ENCODE data around the gene INPP1.

Gene INPP1

GRCh38 chr2:190362894-190363293 is 19.5 kb downstream of the INPP1 start:
- ATAC-seq: no peak
- no peak for TF ChIP-seq ZNF8 (CRISPR knock-in tag; IDR thresholded peaks at IDR 0.05)
- no peak for TF ChIP-seq ZFP30 (CRISPR knock-in tag; IDR thresholded peaks at IDR 0.05)
- no peak for TF ChIP-seq GLIS3 (CRISPR knock-in tag; IDR thresholded peaks at IDR 0.05)
- no peak for TF ChIP-seq ZFP3 (CRISPR knock-in tag; IDR thresholded peaks at IDR 0.05)
- no peak for TF ChIP-seq BACH2 (CRISPR knock-in tag; IDR thresholded peaks at IDR 0.05; ENCODE audit: borderline replicate concordance)
- TF ChIP-seq CREB5 (CRISPR knock-in tag; IDR thresholded peaks at IDR 0.05; ENCODE audit: low read depth): no peak
- TF ChIP-seq TCF4 (CRISPR knock-in tag; IDR thresholded peaks at IDR 0.05; ENCODE audit: borderline replicate concordance): no peak
- no peak for TF ChIP-seq TSHZ2 (CRISPR knock-in tag; IDR thresholded peaks at IDR 0.05)
- TF ChIP-seq ZNF70 (CRISPR knock-in tag; IDR thresholded peaks at IDR 0.05): no peak
- no peak for TF ChIP-seq ESRRG (CRISPR knock-in tag; IDR thresholded peaks at IDR 0.05)
- no peak for TF ChIP-seq PATZ1 (CRISPR knock-in tag; IDR thresholded peaks at IDR 0.05; ENCODE audit: borderline replicate concordance)
- TF ChIP-seq SNAI2 (CRISPR knock-in tag; IDR thresholded peaks at IDR 0.05): no peak
- TF ChIP-seq ZNF565 (CRISPR knock-in tag; conservative IDR thresholded peaks at IDR 0.05; ENCODE audit: low read depth): no peak
- TF ChIP-seq CSDC2 (CRISPR knock-in tag; IDR thresholded peaks at IDR 0.05): no peak
- TF ChIP-seq CSRNP3 (CRISPR knock-in tag; IDR thresholded peaks at IDR 0.05): no peak
- TF ChIP-seq ISL1 (CRISPR knock-in tag; IDR thresholded peaks at IDR 0.05): no peak
- TF ChIP-seq ARNTL (CRISPR knock-in tag; IDR thresholded peaks at IDR 0.05; ENCODE audit: borderline replicate concordance, low read depth): no peak
- no peak for TF ChIP-seq ZC3H10 (CRISPR knock-in tag; IDR thresholded peaks at IDR 0.05)

- TF ChIP-seq POU6F1 (CRISPR knock-in tag; IDR thresholded peaks at IDR 0.05; ENCODE audit: borderline replicate concordance, low read depth) (no peak), PPARA (CRISPR knock-in tag; IDR thresholded peaks at IDR 0.05; ENCODE audit: borderline replicate concordance) (no peak), ARNTL (CRISPR knock-in tag; IDR thresholded peaks at IDR 0.05; ENCODE audit: borderline replicate concordance, low read depth) (no peak), ZC3H10 (CRISPR knock-in tag; IDR thresholded peaks at IDR 0.05) (no peak), ISL1 (CRISPR knock-in tag; IDR thresholded peaks at IDR 0.05) (no peak), CSDC2 (CRISPR knock-in tag; IDR thresholded peaks at IDR 0.05) (no peak), SNAI2 (CRISPR knock-in tag; IDR thresholded peaks at IDR 0.05) (no peak), OSR1 (CRISPR knock-in tag; IDR thresholded peaks at IDR 0.05) (no peak), ZFP3 (CRISPR knock-in tag; IDR thresholded peaks at IDR 0.05) (no peak), RARB (CRISPR knock-in tag; IDR thresholded peaks at IDR 0.05) (no peak)
- no peak for ATAC-seq
Observed at GRCh38 chr2:190365499-190366204, 22.3 kb downstream of the INPP1 start.
